Muscle layer of duodenum (tissue), 2 donors: ENCODE data around the gene LRRFIP1.

Source experiments
- H3K27ac ChIP-seq: one replicate; pipeline ENCODE4 v1.7.0; 2013; ENCODE audit warnings: mild to moderate bottlenecking, low read length
- H3K27me3 ChIP-seq: one replicate; pipeline ENCODE4 v1.7.0; 2013; ENCODE audit warnings: low read depth, mild to moderate bottlenecking, control low read depth, low read length
- H3K36me3 ChIP-seq, 2 donors: one replicate each; pipeline ENCODE4 v1.7.0; 2013; ENCODE audit warnings: low read length in 2 of 2, control low read depth in 1 of 2, mild to moderate bottlenecking in 1 of 2; ENCODE audit not compliant: insufficient read depth in 2 of 2, control insufficient read depth in 1 of 2
- H3K4me1 ChIP-seq, 2 donors: one replicate each; pipeline ENCODE4 v1.7.0; 2013; ENCODE audit warnings: low read length in 2 of 2, mild to moderate bottlenecking in 2 of 2, control low read depth in 1 of 2, moderate library complexity in 1 of 2; ENCODE audit not compliant: insufficient read depth in 2 of 2, control insufficient read depth in 1 of 2
- H3K4me3 ChIP-seq, 2 donors: one replicate each; pipeline ENCODE4 v1.7.0; 2013; ENCODE audit warnings: low read length in 2 of 2, low read depth in 1 of 2, mild to moderate bottlenecking in 1 of 2
- H3K9me3 ChIP-seq, 2 donors: one replicate each; pipeline ENCODE4 v1.7.0; 2013; ENCODE audit warnings: low read length in 2 of 2, control low read depth in 1 of 2, mild to moderate bottlenecking in 1 of 2; ENCODE audit not compliant: control insufficient read depth in 1 of 2
- donor health status: healthy.

Gene LRRFIP1

DNA sequence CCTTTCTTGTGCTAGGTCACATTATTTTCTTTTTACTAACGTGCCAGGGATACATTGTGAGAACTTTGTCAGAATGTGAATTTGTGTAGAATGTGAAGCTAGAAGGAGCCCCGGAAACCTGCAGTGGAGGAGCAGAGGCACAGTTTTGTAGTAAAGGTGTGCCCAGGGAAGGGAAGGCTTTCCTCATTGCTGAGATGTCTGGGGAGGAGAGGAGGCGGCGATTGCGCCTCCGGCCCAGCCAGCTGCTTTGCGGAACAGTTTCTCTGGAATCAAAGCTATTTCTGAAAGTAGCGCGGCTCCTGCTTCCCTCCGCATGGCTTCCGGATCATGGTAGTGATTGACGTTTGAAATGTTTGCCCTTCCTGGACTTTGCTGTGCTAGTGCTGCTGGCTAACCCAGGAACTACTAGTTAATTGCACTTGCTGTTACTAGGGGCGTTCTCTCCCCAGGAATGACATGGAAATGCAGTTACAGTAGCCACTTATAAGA lies 88.1 kb downstream of the LRRFIP1 start:
- Histone ChIP-seq H3K4me3 (peak overlapping the region; percentile 5 to 20), H3K27ac (peak overlapping the region; percentile 80), H3K9me3 (no peaks in the 10 kb centered on the region), H3K27me3 (no peaks in the 10 kb centered on the region), H3K4me1 (peaks cover 14 to 27% of the 10 kb centered on the region in 2 donors), H3K36me3 (peaks cover 12 to 13% of the 10 kb centered on the region in 2 donors)

- no peaks in the 10 kb centered on the region for H3K9me3 ChIP-seq
- H3K36me3 ChIP-seq: peaks cover 13 to 17% of the 10 kb centered on the region in 2 donors
- H3K4me3 ChIP-seq: peak overlapping the region in 1 of 2 donors; percentile 20
- no peaks in the 10 kb centered on the region for H3K27me3 ChIP-seq
- H3K27ac ChIP-seq: peak overlapping the region; percentile 80
- peaks cover 15 to 30% of the 10 kb centered on the region in 2 donors for H3K4me1 ChIP-seq
These were observed 88.6 kb downstream of the LRRFIP1 start for GRCh38 chr2:237716011-237716410.

GRCh38 chr2:237717366-237718276 lies 90.2 kb downstream of the LRRFIP1 start:
- Histone ChIP-seq H3K9me3 (no peaks in the 10 kb centered on the region), H3K4me3 (no peak overlapping the region), H3K36me3 (peaks cover 8 to 21% of the 10 kb centered on the region in 2 donors), H3K4me1 (peaks cover 20 to 39% of the 10 kb centered on the region in 2 donors), H3K27ac (no peak overlapping the region), H3K27me3 (no peaks in the 10 kb centered on the region)

DNA sequence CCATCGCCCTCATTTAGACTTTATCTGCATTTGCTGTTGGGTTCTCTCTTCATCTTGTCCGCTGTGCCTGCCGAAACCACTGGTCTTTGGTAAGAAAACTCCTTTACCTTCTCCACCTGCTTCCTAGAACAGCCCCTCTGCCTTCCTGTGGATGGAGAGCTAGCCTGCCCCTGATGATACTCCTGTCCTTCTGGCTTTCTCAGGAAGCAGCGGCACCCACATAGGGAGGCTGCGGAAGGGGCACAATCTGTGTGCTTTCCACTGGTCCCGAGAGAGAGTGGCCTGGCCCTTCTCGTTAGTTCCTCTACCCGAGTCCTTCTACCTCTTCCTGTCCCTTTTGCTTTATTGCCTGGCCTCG lies 90.9 kb downstream of the LRRFIP1 start:
- Histone ChIP-seq H3K36me3 (peaks cover 8 to 21% of the 10 kb centered on the region in 2 donors), H3K4me1 (peaks cover 20 to 39% of the 10 kb centered on the region in 2 donors), H3K27ac (no peak overlapping the region), H3K4me3 (no peak overlapping the region), H3K9me3 (no peaks in the 10 kb centered on the region), H3K27me3 (no peaks in the 10 kb centered on the region)

DNA sequence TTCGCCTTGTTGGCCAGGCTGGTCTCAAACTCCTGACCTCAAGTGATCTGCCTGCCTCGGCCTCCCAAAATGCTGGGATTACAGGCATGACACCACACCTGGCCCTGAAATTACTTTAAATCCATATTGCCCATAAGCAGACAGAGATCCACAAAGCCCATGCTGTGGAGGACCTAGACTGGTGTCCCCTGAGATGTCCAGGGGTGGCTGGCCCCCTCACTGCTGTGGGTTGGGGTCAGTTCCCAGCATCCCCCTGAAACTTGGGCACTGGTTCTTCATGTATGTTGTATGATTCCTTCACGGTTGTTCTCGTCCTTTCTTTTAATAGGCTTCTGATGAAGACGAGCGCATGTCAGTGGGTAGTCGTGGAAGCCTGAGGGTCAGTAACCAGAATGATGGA lies 93.1 kb downstream of the LRRFIP1 start:
- H3K36me3 ChIP-seq: peaks cover 8 to 24% of the 10 kb centered on the region in 2 donors
- H3K4me1 ChIP-seq: peaks cover 28 to 49% of the 10 kb centered on the region in 2 donors
- no peak overlapping the region for H3K4me3 ChIP-seq
- H3K9me3 ChIP-seq: no peaks in the 10 kb centered on the region
- no peaks in the 10 kb centered on the region for H3K27me3 ChIP-seq
- no peak overlapping the region for H3K27ac ChIP-seq

- no peaks in the 10 kb centered on the region for H3K27me3 ChIP-seq
- H3K4me1 ChIP-seq: peaks cover 26 to 49% of the 10 kb centered on the region in 2 donors
- H3K27ac ChIP-seq: no peak overlapping the region
- no peak overlapping the region for H3K4me3 ChIP-seq
- H3K36me3 ChIP-seq: peaks cover 8 to 24% of the 10 kb centered on the region in 2 donors
- no peaks in the 10 kb centered on the region for H3K9me3 ChIP-seq
These were observed 93.6 kb downstream of the LRRFIP1 start for GRCh38 chr2:237720957-237721356.

GRCh38 chr2:237721458-237721857 lies 94.1 kb downstream of the LRRFIP1 start:
- no peaks in the 10 kb centered on the region for H3K27me3 ChIP-seq
- peaks cover 8 to 24% of the 10 kb centered on the region in 2 donors for H3K36me3 ChIP-seq
- no peak overlapping the region for H3K4me3 ChIP-seq
- H3K4me1 ChIP-seq: peaks cover 30 to 51% of the 10 kb centered on the region in 2 donors
- no peak overlapping the region for H3K27ac ChIP-seq
- no peaks in the 10 kb centered on the region for H3K9me3 ChIP-seq

GRCh38 chr2:237722616-237723015 lies 95.2 kb downstream of the LRRFIP1 start:
- no peaks in the 10 kb centered on the region for H3K9me3 ChIP-seq
- H3K4me1 ChIP-seq: peaks cover 32 to 49% of the 10 kb centered on the region in 2 donors
- H3K4me3 ChIP-seq: no peak overlapping the region
- peaks cover 8 to 21% of the 10 kb centered on the region in 2 donors for H3K36me3 ChIP-seq
- no peaks in the 10 kb centered on the region for H3K27me3 ChIP-seq
- H3K27ac ChIP-seq: no peak overlapping the region

- no peak overlapping the region for H3K4me3 ChIP-seq
- no peaks in the 10 kb centered on the region for H3K27me3 ChIP-seq
- no peaks in the 10 kb centered on the region for H3K9me3 ChIP-seq
- peaks cover 32 to 50% of the 10 kb centered on the region in 2 donors for H3K4me1 ChIP-seq
- H3K36me3 ChIP-seq: peaks cover 6 to 18% of the 10 kb centered on the region in 2 donors
- H3K27ac ChIP-seq: no peak overlapping the region
These were observed 95.6 kb downstream of the LRRFIP1 start for GRCh38 chr2:237723023-237723422.

GRCh38 chr2:237723602-237724001 lies 96.2 kb downstream of the LRRFIP1 start:
- Histone ChIP-seq H3K4me3 (no peak overlapping the region), H3K27me3 (no peaks in the 10 kb centered on the region), H3K9me3 (no peaks in the 10 kb centered on the region), H3K36me3 (peaks cover under 1 to 13% of the 10 kb centered on the region in 2 donors), H3K4me1 (peaks cover 32 to 54% of the 10 kb centered on the region in 2 donors), H3K27ac (peak overlapping the region; percentile 20)

GRCh38 chr2:237724811-237725478 lies 97.6 kb downstream of the LRRFIP1 start:
- no peaks in the 10 kb centered on the region for H3K27me3 ChIP-seq
- H3K4me1 ChIP-seq: peaks cover 32 to 54% of the 10 kb centered on the region in 2 donors
- no peak overlapping the region for H3K4me3 ChIP-seq
- H3K36me3 ChIP-seq: peaks cover 0 to 12% of the 10 kb centered on the region in 2 donors
- H3K27ac ChIP-seq: peak overlapping the region; percentile 50
- H3K9me3 ChIP-seq: no peaks in the 10 kb centered on the region
